GM23338 (cell line): ENCODE results near the gene CSNK1A1L.

Experiments used
- CREB1 ChIP-seq: fragments of 250-450 bp; sonication (Bioruptor Pico); IDR thresholded peaks from 2 replicates; pipeline ENCODE4 v1.5.0; 2020; ENCODE audit warnings: low read depth, mild to moderate bottlenecking, moderate library complexity
- EZH2 ChIP-seq: fragments of 200-600 bp; sonication (generic); IDR thresholded peaks from one replicate; pipeline ENCODE4 v1.8.0; 2017; ENCODE audit warnings: antibody characterized with exemption, mild to moderate bottlenecking, low read depth; ENCODE audit not compliant: unreplicated experiment
- EZH2phosphoT487 ChIP-seq: fragments of 200-600 bp; sonication (generic); IDR thresholded peaks from one replicate; pipeline ENCODE4 v1.8.1; 2018; ENCODE audit warnings: antibody characterized with exemption; ENCODE audit not compliant: unreplicated experiment
- JUNB ChIP-seq: IDR thresholded peaks from one replicate; pipeline ENCODE4 v1.6.1; 2016; ENCODE audit warnings: antibody characterized with exemption; ENCODE audit not compliant: unreplicated experiment
- POLR2AphosphoS5 ChIP-seq: IDR thresholded peaks from 2 replicates; pipeline ENCODE4 v1.6.1; 2016; ENCODE audit warnings: antibody characterized with exemption, low read depth
- STAT1 ChIP-seq: IDR thresholded peaks from one replicate; pipeline ENCODE4 v1.6.1; 2016; ENCODE audit warnings: antibody characterized with exemption; ENCODE audit not compliant: unreplicated experiment
- TF ChIP-seq, protein P1 (sequence below), 2 experiments: fragments of 200-600 bp in 1 of 2; sonication (generic) in 1 of 2; conservative IDR thresholded peaks; 2 replicates each; pipeline versions ENCODE4 v1.5.1 to v1.6.1; 2016 to 2017; ENCODE audit warnings: antibody characterized with exemption in 2 of 2, low read depth in 2 of 2, mild to moderate bottlenecking in 2 of 2, moderate library complexity in 1 of 2
- TF ChIP-seq, protein P2 (sequence below): IDR thresholded peaks from one replicate; pipeline ENCODE4 v1.6.1; 2018; ENCODE audit warnings: antibody characterized with exemption; ENCODE audit not compliant: unreplicated experiment
- TF ChIP-seq, protein P3 (sequence below): IDR thresholded peaks from 2 replicates; pipeline ENCODE4 v1.6.1; 2016; ENCODE audit warnings: antibody characterized with exemption

DNA sequence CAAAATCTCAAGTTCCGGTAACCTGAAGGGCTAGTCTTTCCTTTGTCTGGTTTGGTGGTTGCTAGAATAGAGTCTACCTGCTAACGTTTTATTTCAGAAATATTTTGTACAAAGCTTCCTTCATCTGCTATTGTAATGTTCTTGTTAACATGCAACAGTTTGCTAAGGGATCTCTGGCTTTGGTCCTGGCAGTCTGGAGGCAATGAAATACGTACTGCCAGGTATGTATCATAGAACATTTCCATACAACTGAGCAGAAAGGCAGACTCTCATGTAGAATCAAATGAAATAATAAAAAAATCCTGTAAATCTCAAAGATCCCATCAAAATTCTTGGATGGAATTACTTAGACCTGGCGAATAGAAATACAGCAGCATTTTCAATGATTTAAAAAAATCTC is 8.8 kb upstream of the CSNK1A1L start:
- TF ChIP-seq, protein P1, sequence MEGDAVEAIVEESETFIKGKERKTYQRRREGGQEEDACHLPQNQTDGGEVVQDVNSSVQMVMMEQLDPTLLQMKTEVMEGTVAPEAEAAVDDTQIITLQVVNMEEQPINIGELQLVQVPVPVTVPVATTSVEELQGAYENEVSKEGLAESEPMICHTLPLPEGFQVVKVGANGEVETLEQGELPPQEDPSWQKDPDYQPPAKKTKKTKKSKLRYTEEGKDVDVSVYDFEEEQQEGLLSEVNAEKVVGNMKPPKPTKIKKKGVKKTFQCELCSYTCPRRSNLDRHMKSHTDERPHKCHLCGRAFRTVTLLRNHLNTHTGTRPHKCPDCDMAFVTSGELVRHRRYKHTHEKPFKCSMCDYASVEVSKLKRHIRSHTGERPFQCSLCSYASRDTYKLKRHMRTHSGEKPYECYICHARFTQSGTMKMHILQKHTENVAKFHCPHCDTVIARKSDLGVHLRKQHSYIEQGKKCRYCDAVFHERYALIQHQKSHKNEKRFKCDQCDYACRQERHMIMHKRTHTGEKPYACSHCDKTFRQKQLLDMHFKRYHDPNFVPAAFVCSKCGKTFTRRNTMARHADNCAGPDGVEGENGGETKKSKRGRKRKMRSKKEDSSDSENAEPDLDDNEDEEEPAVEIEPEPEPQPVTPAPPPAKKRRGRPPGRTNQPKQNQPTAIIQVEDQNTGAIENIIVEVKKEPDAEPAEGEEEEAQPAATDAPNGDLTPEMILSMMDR (conservative IDR thresholded peaks at IDR 0.05; ENCODE audit: low read depth in 2 of 2), result no peak
- no peak for TF ChIP-seq POLR2AphosphoS5
- TF ChIP-seq, protein P2, sequence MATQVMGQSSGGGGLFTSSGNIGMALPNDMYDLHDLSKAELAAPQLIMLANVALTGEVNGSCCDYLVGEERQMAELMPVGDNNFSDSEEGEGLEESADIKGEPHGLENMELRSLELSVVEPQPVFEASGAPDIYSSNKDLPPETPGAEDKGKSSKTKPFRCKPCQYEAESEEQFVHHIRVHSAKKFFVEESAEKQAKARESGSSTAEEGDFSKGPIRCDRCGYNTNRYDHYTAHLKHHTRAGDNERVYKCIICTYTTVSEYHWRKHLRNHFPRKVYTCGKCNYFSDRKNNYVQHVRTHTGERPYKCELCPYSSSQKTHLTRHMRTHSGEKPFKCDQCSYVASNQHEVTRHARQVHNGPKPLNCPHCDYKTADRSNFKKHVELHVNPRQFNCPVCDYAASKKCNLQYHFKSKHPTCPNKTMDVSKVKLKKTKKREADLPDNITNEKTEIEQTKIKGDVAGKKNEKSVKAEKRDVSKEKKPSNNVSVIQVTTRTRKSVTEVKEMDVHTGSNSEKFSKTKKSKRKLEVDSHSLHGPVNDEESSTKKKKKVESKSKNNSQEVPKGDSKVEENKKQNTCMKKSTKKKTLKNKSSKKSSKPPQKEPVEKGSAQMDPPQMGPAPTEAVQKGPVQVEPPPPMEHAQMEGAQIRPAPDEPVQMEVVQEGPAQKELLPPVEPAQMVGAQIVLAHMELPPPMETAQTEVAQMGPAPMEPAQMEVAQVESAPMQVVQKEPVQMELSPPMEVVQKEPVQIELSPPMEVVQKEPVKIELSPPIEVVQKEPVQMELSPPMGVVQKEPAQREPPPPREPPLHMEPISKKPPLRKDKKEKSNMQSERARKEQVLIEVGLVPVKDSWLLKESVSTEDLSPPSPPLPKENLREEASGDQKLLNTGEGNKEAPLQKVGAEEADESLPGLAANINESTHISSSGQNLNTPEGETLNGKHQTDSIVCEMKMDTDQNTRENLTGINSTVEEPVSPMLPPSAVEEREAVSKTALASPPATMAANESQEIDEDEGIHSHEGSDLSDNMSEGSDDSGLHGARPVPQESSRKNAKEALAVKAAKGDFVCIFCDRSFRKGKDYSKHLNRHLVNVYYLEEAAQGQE, result no peak
- TF ChIP-seq, protein P3, sequence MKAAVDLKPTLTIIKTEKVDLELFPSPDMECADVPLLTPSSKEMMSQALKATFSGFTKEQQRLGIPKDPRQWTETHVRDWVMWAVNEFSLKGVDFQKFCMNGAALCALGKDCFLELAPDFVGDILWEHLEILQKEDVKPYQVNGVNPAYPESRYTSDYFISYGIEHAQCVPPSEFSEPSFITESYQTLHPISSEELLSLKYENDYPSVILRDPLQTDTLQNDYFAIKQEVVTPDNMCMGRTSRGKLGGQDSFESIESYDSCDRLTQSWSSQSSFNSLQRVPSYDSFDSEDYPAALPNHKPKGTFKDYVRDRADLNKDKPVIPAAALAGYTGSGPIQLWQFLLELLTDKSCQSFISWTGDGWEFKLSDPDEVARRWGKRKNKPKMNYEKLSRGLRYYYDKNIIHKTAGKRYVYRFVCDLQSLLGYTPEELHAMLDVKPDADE, result no peak
- TF ChIP-seq EZH2, result no peak
- no peak for TF ChIP-seq JUNB
- TF ChIP-seq EZH2phosphoT487, result no peak
- TF ChIP-seq STAT1, result no peak
- no peak for TF ChIP-seq CREB1 (CRISPR knock-in tag)
